GM19438 (cell line): ENCODE measurements around the gene ZBTB46.

Experiments used
- ATAC-seq: cut with Tn5 transposase; IDR thresholded peaks from one replicate; pipeline ENCODE4 v1.9.1; 2021; ENCODE audit warnings: low read depth; ENCODE audit not compliant: unreplicated experiment

ZBTB46 gene

GRCh38 chr20:63839620-63840019, 8.6 kb upstream of the ZBTB46 start:
- no peak for ATAC-seq

- ATAC-seq = no peak
Observed at GRCh38 chr20:63837479-63837878, 6.4 kb upstream of the ZBTB46 start.

GRCh38 chr20:63836458-63837344, 5.6 kb upstream of the ZBTB46 start:
- ATAC-seq = no peak

GRCh38 chr20:63835021-63835858, 4.2 kb upstream of the ZBTB46 start:
- ATAC-seq = no peak

GRCh38 chr20:63834491-63834880, 3.4 kb upstream of the ZBTB46 start:
- no peak for ATAC-seq

- no peak for ATAC-seq
Observed at GRCh38 chr20:63833776-63834490, 2.9 kb upstream of the ZBTB46 start.

GRCh38 chr20:63831993-63832686, 1.1 kb upstream of the ZBTB46 start:
- no peak for ATAC-seq

GRCh38 chr20:63831646-63831992, 555 bp upstream of the ZBTB46 start:
- ATAC-seq = no peak

GRCh38 chr20:63829945-63830835, 874 bp downstream of the ZBTB46 start:
- ATAC-seq = no peak

- ATAC-seq = no peak
Observed at GRCh38 chr20:63829603-63829944, 1.5 kb downstream of the ZBTB46 start.

GRCh38 chr20:63828951-63829350, 2.1 kb downstream of the ZBTB46 start:
- no peak for ATAC-seq

- no peak for ATAC-seq
Observed at GRCh38 chr20:63828545-63828944, 2.5 kb downstream of the ZBTB46 start.

GRCh38 chr20:63828124-63828523, 2.9 kb downstream of the ZBTB46 start:
- no peak for ATAC-seq

GRCh38 chr20:63826753-63827152, 4.3 kb downstream of the ZBTB46 start:
- no peak for ATAC-seq

GRCh38 chr20:63825331-63826118, 5.5 kb downstream of the ZBTB46 start:
- no peak for ATAC-seq

- ATAC-seq = no peak
Observed at GRCh38 chr20:63823691-63824311, 7.3 kb downstream of the ZBTB46 start.

- no peak for ATAC-seq
Observed at GRCh38 chr20:63822276-63822696, 8.8 kb downstream of the ZBTB46 start.

GRCh38 chr20:63821811-63822210, 9.3 kb downstream of the ZBTB46 start:
- ATAC-seq = no peak
